ENCODE data around the gene ADAMTS3.

DNA sequence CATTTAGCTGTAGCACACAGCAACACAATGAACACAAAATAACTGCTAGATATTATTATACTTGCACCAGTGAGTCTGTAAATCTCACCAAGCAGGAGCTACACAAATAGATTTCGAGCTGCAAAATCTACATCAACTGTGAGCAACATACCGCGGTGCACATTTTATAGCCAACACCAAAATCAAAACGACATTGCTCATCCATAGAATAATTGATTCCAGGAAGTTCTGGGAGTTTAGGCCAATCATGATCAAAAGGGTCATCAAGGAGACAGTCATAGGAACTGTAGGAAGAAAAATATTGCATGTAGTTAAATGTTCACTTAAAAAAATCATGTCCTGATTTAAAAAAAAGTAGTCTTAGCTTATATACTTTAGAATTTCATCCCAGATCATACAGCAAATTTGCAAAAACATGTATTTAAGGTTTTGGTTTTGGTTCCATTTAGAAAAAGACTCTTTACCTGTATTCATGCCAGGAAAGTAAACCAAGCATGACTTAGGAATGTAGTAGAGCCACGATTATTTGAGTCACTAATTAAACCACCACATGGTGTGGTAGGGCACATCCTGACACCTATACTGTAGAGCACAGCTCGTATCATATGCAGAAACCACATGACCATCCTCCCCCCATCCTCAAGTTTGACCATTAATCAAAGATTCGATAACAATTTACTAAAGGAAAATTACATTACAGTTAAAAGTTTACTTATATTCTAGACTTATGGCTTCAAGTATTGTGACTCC, 250.4 kb downstream of the ADAMTS3 start:
- no peak for TF ChIP-seq POLR2A (IDR thresholded peaks at IDR 0.05)
- TF ChIP-seq, protein P1, sequence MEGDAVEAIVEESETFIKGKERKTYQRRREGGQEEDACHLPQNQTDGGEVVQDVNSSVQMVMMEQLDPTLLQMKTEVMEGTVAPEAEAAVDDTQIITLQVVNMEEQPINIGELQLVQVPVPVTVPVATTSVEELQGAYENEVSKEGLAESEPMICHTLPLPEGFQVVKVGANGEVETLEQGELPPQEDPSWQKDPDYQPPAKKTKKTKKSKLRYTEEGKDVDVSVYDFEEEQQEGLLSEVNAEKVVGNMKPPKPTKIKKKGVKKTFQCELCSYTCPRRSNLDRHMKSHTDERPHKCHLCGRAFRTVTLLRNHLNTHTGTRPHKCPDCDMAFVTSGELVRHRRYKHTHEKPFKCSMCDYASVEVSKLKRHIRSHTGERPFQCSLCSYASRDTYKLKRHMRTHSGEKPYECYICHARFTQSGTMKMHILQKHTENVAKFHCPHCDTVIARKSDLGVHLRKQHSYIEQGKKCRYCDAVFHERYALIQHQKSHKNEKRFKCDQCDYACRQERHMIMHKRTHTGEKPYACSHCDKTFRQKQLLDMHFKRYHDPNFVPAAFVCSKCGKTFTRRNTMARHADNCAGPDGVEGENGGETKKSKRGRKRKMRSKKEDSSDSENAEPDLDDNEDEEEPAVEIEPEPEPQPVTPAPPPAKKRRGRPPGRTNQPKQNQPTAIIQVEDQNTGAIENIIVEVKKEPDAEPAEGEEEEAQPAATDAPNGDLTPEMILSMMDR (IDR thresholded peaks at IDR 0.05), result no peak
